ENCODE measurements around the gene TRIM58. TPM values are rescaled to one million over a fixed set of nuclear protein-coding genes. Genes with fewer than 3 reads are reported as not detected.

TRIM58 gene
- total RNA-seq, 1 experiment from 2014 or later: 1.7 TPM

DNA sequence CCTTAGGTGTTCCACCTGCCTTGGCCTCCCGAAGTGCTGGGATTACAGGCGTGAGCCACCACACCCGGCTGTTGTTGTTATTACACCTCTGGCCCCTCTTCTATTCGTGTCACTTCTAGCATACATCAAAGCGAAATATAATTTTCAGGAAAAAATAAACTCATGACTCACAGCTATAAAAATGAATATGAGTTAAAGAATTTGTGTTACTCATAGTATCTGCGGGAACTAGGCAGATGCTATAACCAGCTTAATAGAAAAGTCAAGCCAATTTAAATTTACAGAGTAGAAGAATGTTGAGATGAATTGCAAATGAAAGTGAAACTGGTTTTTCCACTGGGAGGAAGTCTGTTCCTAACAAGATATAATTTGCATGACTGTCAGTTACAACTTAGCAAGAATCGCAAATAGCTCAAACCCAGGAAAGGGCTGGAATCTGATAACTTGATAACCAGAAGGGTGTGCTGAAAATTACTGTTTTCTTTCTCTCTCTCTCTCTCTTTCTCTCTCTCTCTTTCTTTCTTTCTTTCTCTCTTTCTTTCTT is 49.6 kb downstream of the TRIM58 start:
- Histone ChIP-seq H3K9ac (ENCODE audit: extremely low read depth, insufficient read length, low read length) (no peak overlapping the region), H3K27me3 (ENCODE audit: insufficient read depth, low read length) (no peaks in the 10 kb centered on the region), H3K23me2 (ENCODE audit: insufficient read length, low read depth, low read length, poor library complexity, severe bottlenecking) (no peaks in the 10 kb centered on the region), H3K79me1 (ENCODE audit: insufficient read depth, low read depth, low read length, poor library complexity, severe bottlenecking) (no peaks in the 10 kb centered on the region), H3K9me3 (ENCODE audit: control insufficient read depth, low read depth, low read length) (no peaks in the 10 kb centered on the region), H3K18ac (ENCODE audit: insufficient read length, low read depth, low read length) (no peak overlapping the region), H4K8ac (replicated peaks; ENCODE audit: insufficient read length, low read depth, low read length) (no peak overlapping the region), H3K27ac (ENCODE audit: insufficient read length, low read depth, low read length) (no peak overlapping the region), H2AFZ (ENCODE audit: low read length) (no peak overlapping the region), H2BK20ac (ENCODE audit: low read depth, low read length, poor library complexity, severe bottlenecking) (no peak overlapping the region), H3K14ac (ENCODE audit: insufficient read depth, low read length) (no peak overlapping the region), H4K20me1 (ENCODE audit: control insufficient read depth, insufficient read depth, insufficient read length) (no peaks in the 10 kb centered on the region), H3K23ac (ENCODE audit: insufficient read length, low read depth, low read length) (no peak overlapping the region), H2BK12ac (ENCODE audit: insufficient read length, low read depth, low read length) (no peak overlapping the region), H2BK15ac (ENCODE audit: low read depth, low read length) (no peak overlapping the region), H4K91ac (ENCODE audit: insufficient read length, low read depth, low read length) (no peak overlapping the region), H3K4ac (ENCODE audit: low read depth, low read length) (no peak overlapping the region), H2BK120ac (ENCODE audit: low read depth, low read length, poor library complexity, severe bottlenecking) (no peak overlapping the region), H3K56ac (ENCODE audit: insufficient read length, low read depth, low read length) (no peak overlapping the region), H2BK5ac (ENCODE audit: insufficient read length, low read length) (no peak overlapping the region), H3K4me1 (ENCODE audit: insufficient read depth, low read length) (no peaks in the 10 kb centered on the region; the same call in 1 of the 2 replicates), H2AK5ac (ENCODE audit: insufficient read length, low read length) (no peak overlapping the region), H3K4me2 (ENCODE audit: insufficient read depth, insufficient read length, low read length) (no peak overlapping the region), H3K79me2 (ENCODE audit: insufficient read depth, low read length) (no peaks in the 10 kb centered on the region), H3T11ph (ENCODE audit: low read length) (no peak overlapping the region), H4K5ac (ENCODE audit: insufficient read length, low read depth, low read length) (no peak overlapping the region)
- no peak for DNase-seq
- Mint-ChIP-seq H3K27ac (peak overlapping the region in 2 of 3 experiments; percentile 88 to 94; a peak in 3 of 7 replicates), H3K27me3 (ENCODE audit: low read depth) (no peaks in the 10 kb centered on the region; the same call in 1 of the 2 replicates), H3K36me3 (ENCODE audit: insufficient read depth in 1 of 3, low read depth in 3 of 3) (peaks cover 12 to 43% (median 15%) of the 10 kb centered on the region in 3 experiments), H3K4me3 (no peak overlapping the region), H3K9me3 (peaks cover 79 to 85% of the 10 kb centered on the region in 2 experiments), H3K4me1 (peaks cover 20 to 22% of the 10 kb centered on the region in 2 experiments)
- no CpG with 5 or more reads among the region's 7 CpGs for WGBS (ENCODE audit: extremely low coverage, insufficient read length, low lambda C conversion rate)
- TF ChIP-seq, protein P1, sequence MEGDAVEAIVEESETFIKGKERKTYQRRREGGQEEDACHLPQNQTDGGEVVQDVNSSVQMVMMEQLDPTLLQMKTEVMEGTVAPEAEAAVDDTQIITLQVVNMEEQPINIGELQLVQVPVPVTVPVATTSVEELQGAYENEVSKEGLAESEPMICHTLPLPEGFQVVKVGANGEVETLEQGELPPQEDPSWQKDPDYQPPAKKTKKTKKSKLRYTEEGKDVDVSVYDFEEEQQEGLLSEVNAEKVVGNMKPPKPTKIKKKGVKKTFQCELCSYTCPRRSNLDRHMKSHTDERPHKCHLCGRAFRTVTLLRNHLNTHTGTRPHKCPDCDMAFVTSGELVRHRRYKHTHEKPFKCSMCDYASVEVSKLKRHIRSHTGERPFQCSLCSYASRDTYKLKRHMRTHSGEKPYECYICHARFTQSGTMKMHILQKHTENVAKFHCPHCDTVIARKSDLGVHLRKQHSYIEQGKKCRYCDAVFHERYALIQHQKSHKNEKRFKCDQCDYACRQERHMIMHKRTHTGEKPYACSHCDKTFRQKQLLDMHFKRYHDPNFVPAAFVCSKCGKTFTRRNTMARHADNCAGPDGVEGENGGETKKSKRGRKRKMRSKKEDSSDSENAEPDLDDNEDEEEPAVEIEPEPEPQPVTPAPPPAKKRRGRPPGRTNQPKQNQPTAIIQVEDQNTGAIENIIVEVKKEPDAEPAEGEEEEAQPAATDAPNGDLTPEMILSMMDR (conservative IDR thresholded peaks at IDR 0.05): no peak

Measured in H9 (cell line).